A549 (cell line): Measurements from ENCODE around the gene NPM3. TPM values are rescaled to one million over a fixed set of nuclear protein-coding genes. Genes with fewer than 3 reads are reported as not detected.

ENCODE experiments used
- ATAC-seq, 2 experiments: fragments of 200-7000 bp in 1 of 2; fragments of >200 bp in 1 of 2; cut with Nextera tagmentation in 1 of 2; cut with Tn5 transposase in 1 of 2; 3 replicates each; pipeline versions ENCODE4 v1.8.0 to v1.9.1; 2018 to 2020; ENCODE audit warnings: mild to moderate bottlenecking in 1 of 2, moderate library complexity in 1 of 2
- CTCF ChIA-PET: fragments of 300-600 bp; sonication (Branson Sonifier 250); formaldehyde crosslinking; extraction: SDS; loops from one replicate; lab custom pipeline; 2021; ENCODE audit warnings: antibody characterized with exemption, inconsistent platforms; lab: Yijun Ruan, JAX
- POLR2A ChIA-PET: fragments of 350-600 bp; formaldehyde crosslinking; extraction: SDS; loops from one replicate; lab custom pipeline; 2021; ENCODE audit warnings: antibody characterized with exemption, inconsistent platforms; lab: Yijun Ruan, JAX
- DNase-seq, 2 experiments: peaks; one replicate each; pipeline versions ENCODE4 v3.0.0 to v3.0.0-alpha.2; 2011 to 2016; ENCODE audit warnings: low read depth in 1 of 2, low spot score in 1 of 2
- FAIRE-seq: peaks from 2 replicates; lab custom pipeline; 2011; peaks lifted over from hg19 to GRCh38; lab: Jason Lieb, UNC
- H3K27ac ChIP-seq, 2 experiments: fragments of >200 bp; sonication (Bioruptor Twin); formaldehyde crosslinking; 3 replicates each; pipeline ENCODE4 v1.5.1; 2016 to 2017
- H3K4me1 ChIP-seq: fragments of >200 bp; sonication (Bioruptor Twin); formaldehyde crosslinking; 3 replicates; pipeline ENCODE4 v1.6.1; 2016
- H3K4me2 ChIP-seq: fragments of >200 bp; sonication (Bioruptor Twin); formaldehyde crosslinking; 3 replicates; pipeline ENCODE4 v1.6.1; 2016
- H3K4me3 ChIP-seq: fragments of >200 bp; sonication (Bioruptor Twin); formaldehyde crosslinking; 3 replicates; pipeline ENCODE4 v1.5.1; 2016
- H3K9me3 ChIP-seq: fragments of >200 bp; sonication (Bioruptor Twin); formaldehyde crosslinking; 3 replicates; pipeline ENCODE4 v1.6.1; 2016
- BHLHE40 ChIP-seq: IDR thresholded peaks from 2 replicates; pipeline ENCODE4 v1.6.1; 2012; ENCODE audit warnings: low read depth, low read length, inconsistent platforms
- CBX8 ChIP-seq: fragments of 200-600 bp; sonication (generic); IDR thresholded peaks from 2 replicates; pipeline ENCODE4 v1.6.1; 2016
- CEBPB ChIP-seq, 2 experiments: fragments of >200 bp in 1 of 2; sonication (Bioruptor Twin) in 1 of 2; formaldehyde crosslinking in 1 of 2; IDR thresholded peaks; 2 replicates each; pipeline ENCODE4 v1.6.1; 2012 to 2016
- EP300 ChIP-seq, 2 experiments: fragments of >200 bp; sonication (Bioruptor Twin); formaldehyde crosslinking; IDR thresholded peaks; 2 replicates in 1 of 2; 3 replicates in 1 of 2; pipeline ENCODE4 v1.6.1; 2016 to 2017
- FOSL2 ChIP-seq, 2 experiments: fragments of 450-650 bp in 1 of 2; fragments of >200 bp in 1 of 2; sonication (Bioruptor Twin) in 1 of 2; formaldehyde crosslinking; IDR thresholded peaks; 2 replicates each; pipeline versions ENCODE4 v1.5.0 to v1.6.1; 2016 to 2020; ENCODE audit warnings: mild to moderate bottlenecking in 1 of 2, moderate library complexity in 1 of 2
- HOXB13 ChIP-seq: fragments of 250-450 bp; sonication (Bioruptor Pico); IDR thresholded peaks from 2 replicates; pipeline ENCODE4 v1.5.0; 2020; ENCODE audit warnings: low read depth, mild to moderate bottlenecking, moderate library complexity
- JUN ChIP-seq, 2 experiments: fragments of >200 bp; sonication (Bioruptor Twin); formaldehyde crosslinking; IDR thresholded peaks; 2 replicates in 1 of 2; 3 replicates in 1 of 2; pipeline ENCODE4 v1.6.1; 2016 to 2017
- JUNB ChIP-seq: fragments of >200 bp; sonication (Bioruptor Twin); formaldehyde crosslinking; IDR thresholded peaks from 2 replicates; pipeline ENCODE4 v1.6.1; 2016
- KDM1A ChIP-seq: fragments of 200-600 bp; sonication (generic); IDR thresholded peaks from 2 replicates; pipeline ENCODE4 v1.6.1; 2016; ENCODE audit warnings: low read depth, mild to moderate bottlenecking
- KDM5A ChIP-seq: fragments of 200-600 bp; sonication (generic); IDR thresholded peaks from 2 replicates; pipeline ENCODE4 v1.6.1; 2016; ENCODE audit warnings: antibody characterized with exemption, mild to moderate bottlenecking
- MAFK ChIP-seq: fragments of 450-650 bp; IDR thresholded peaks from 2 replicates; pipeline ENCODE4 v1.6.1; 2014; ENCODE audit not compliant: partially characterized antibody
- MAZ ChIP-seq: fragments of 150-350 bp; IDR thresholded peaks from 2 replicates; pipeline ENCODE4 v1.6.1; 2014; ENCODE audit warnings: antibody characterized with exemption, low read depth, low read length, borderline replicate concordance
- MYC ChIP-seq: IDR thresholded peaks from 2 replicates; pipeline ENCODE4 v1.6.1; 2012; ENCODE audit warnings: mild to moderate bottlenecking, inconsistent platforms, low read length, improper control_type of control experiment, borderline replicate concordance
- NFE2L2 ChIP-seq: fragments of 150-350 bp; conservative IDR thresholded peaks from 2 replicates; pipeline ENCODE4 v1.6.1; 2014; ENCODE audit warnings: low read length
- NPAS2 ChIP-seq: fragments of 250-450 bp; sonication (Bioruptor Pico); IDR thresholded peaks from 2 replicates; pipeline ENCODE4 v1.8.0; 2022; ENCODE audit warnings: mild to moderate bottlenecking, moderate library complexity, borderline replicate concordance
- PHF8 ChIP-seq: fragments of 200-600 bp; sonication (generic); IDR thresholded peaks from 2 replicates; pipeline ENCODE4 v1.6.1; 2016; ENCODE audit warnings: low read depth, mild to moderate bottlenecking, antibody characterized with exemption, moderate library complexity, borderline replicate concordance
- RAD21 ChIP-seq, 2 experiments: fragments of >200 bp in 1 of 2; sonication (Bioruptor Twin) in 1 of 2; formaldehyde crosslinking in 1 of 2; IDR thresholded peaks in 1 of 2; conservative IDR thresholded peaks in 1 of 2; 2 replicates in 1 of 2; 3 replicates in 1 of 2; pipeline ENCODE4 v1.6.1; 2012 to 2018; ENCODE audit warnings: inconsistent platforms in 1 of 2
- RCOR1 ChIP-seq: fragments of 150-350 bp; IDR thresholded peaks from 2 replicates; pipeline ENCODE4 v1.6.1; 2014; ENCODE audit warnings: antibody characterized with exemption, low read length, low read depth
- RFX5 ChIP-seq: fragments of 450-650 bp; IDR thresholded peaks from 2 replicates; pipeline ENCODE4 v1.7.1; 2014; ENCODE audit warnings: antibody characterized with exemption, mild to moderate bottlenecking, moderate library complexity
- RNF2 ChIP-seq: fragments of 200-600 bp; sonication (generic); IDR thresholded peaks from 2 replicates; pipeline ENCODE4 v1.6.1; 2016; ENCODE audit warnings: low read depth, mild to moderate bottlenecking, antibody characterized with exemption, moderate library complexity, borderline replicate concordance
- TFCP2L1 ChIP-seq: fragments of 250-450 bp; sonication (Bioruptor Pico); IDR thresholded peaks from 2 replicates; pipeline ENCODE4 v1.5.0; 2021; ENCODE audit warnings: mild to moderate bottlenecking
- TP53 ChIP-seq: fragments of 250-450 bp; sonication (Bioruptor Pico); IDR thresholded peaks from 2 replicates; pipeline ENCODE4 v1.5.0; 2021; ENCODE audit warnings: mild to moderate bottlenecking, moderate library complexity
- WGBS: methylation state at CpG from one replicate; pipeline ENCODE4 v1.1.6; 2017; ENCODE audit errors: missing lambda C conversion rate; 5-methylcytosine and 5-hydroxymethylcytosine counted together
- polyA plus RNA-seq, 4 experiments: library from polyadenylated mRNA; depleted of rRNA in 3 of 4; stranded (reverse); fragments of >200 nt; fragmentation: RNase III in 1 of 4; extraction: RNeasy Plus Mini Kit Qiagen cat#74134 plus additional on column Dnase treatment in 1 of 4; gene quantifications; 2 replicates in 3 of 4; 3 replicates in 1 of 4; pipeline ENCODE4 v1.2.3, GENCODE V29; 2011 to 2017
- TF ChIP-seq, protein P1 (sequence below): IDR thresholded peaks from 2 replicates; pipeline ENCODE4 v1.6.1; 2012; ENCODE audit warnings: low read depth, borderline replicate concordance
- TF ChIP-seq, protein P2 (sequence below): IDR thresholded peaks from 2 replicates; pipeline ENCODE4 v1.6.1; 2012
- TF ChIP-seq, protein P3 (sequence below): fragments of 250-450 bp; sonication (Bioruptor Pico); IDR thresholded peaks from 2 replicates; pipeline ENCODE4 v1.5.0; 2021; ENCODE audit warnings: mild to moderate bottlenecking, moderate library complexity, borderline replicate concordance

NPM3 gene
- polyA plus RNA-seq, 2 of the 4 experiments (the other 2 are of a cell fraction) = 41.5 to 96.3 TPM

DNA sequence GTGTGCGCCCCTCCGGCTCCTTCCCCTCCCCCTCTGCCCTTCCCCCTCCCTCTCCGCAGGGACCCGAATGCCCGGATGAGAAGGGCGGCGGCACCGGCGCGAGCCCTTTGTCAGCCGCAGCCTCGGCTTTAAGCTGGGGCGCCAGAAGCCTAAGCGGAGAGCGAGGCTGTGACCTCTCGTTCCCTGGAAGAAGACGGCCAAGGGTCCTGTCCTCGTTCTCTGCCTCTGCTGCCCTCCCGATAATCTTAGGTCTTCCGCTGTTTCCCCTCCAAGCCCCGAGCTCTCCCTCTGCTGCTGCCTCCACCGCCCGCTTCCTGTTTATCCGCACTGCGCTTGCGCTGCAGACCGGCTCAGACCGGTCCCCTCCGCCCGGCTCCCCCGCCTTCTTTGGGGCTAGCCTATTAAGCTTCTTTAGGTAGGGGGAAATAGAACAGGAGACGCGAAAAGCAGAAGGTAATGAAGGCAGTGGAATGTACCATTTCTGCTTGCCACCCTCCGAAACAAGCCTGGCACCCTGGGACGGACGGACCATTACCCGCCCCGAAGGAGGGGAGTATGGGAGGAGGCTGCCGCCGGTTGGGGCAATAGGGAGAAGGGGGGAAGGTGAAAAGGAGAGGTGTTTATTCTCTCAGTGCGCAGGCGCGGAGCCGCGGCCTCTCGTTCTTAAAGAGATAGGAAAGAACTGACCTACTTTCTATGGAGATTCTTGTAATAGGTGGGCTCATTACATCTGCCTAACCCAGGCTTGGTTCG is 35.0 kb upstream of the NPM3 start, which contains the start of gene OGA (continued):
- no peak; the same call in 1 of the 2 replicates for TF ChIP-seq KDM5A
- no peak for TF ChIP-seq TFCP2L1 (CRISPR knock-in tag)
- TF ChIP-seq PHF8 = peak; percentile 54; the same call in 1 of the 2 replicates
- peak; percentile 91 for TF ChIP-seq BHLHE40
- peak; percentile 86 for TF ChIP-seq MAZ
- TF ChIP-seq EP300 (IDR thresholded peaks at IDR 0.05) = no peak
- TF ChIP-seq, protein P1, sequence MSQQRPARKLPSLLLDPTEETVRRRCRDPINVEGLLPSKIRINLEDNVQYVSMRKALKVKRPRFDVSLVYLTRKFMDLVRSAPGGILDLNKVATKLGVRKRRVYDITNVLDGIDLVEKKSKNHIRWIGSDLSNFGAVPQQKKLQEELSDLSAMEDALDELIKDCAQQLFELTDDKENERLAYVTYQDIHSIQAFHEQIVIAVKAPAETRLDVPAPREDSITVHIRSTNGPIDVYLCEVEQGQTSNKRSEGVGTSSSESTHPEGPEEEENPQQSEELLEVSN = no peak
- no peak for TF ChIP-seq RCOR1

DNA sequence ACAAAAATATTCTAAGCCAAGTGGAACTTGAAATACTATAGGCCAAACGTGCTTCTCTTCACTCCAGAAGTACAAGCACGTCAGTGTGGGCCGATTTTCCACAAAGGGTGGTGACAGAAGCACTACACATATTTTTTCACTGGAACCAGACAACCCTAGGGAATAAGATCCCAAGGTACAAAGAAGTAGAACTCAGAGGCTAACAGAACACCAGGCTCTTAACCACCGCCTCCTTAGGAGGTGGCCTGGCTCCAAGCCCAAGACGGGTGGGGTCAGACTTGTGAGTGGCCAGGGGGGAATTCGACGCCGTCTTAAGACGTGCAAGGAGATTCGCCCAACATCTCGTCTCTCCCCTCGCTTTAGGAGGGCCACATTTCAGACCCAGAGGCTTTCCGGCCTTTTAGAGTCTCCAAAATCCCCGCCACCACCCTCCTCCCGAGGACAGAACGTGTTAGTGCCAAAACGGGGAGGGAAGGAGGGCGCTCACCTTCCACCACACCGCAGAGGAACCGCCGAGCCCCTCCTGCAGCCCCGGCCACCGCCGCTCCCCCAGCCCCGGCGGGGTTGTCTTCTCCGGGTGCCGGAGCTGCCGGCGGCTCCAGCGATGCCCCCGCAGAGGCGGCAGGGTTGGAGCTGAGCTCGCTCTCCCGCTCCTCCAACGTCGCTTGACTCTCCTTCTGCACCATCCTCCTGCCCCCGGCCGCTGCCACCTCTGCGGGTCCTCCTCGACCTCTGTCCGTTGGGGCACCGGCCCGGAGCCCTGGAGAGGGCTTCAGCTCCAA is 34.3 kb upstream of the NPM3 start:
- FAIRE-seq (no peak), ATAC-seq (peak; percentile 63 to 75), DNase-seq (peak; percentile 74 to 91)
- Histone ChIP-seq H3K4me3 (peak overlapping the region; percentile 96), H3K27ac (peak overlapping the region; percentile 95 to 97), H3K4me1 (peaks cover 30% of the 10 kb centered on the region), H3K4me2 (peak overlapping the region; percentile 89), H3K9me3 (no peaks in the 10 kb centered on the region)
- ChIA-PET CTCF (interaction anchor here (0.6 to 5.6 kb wide), 12 partner anchors 8 to 193 kb away, joined by 3 to 47 read pairs (median 4); no protein-coding TSS in a partner anchor), POLR2A (interaction anchor here (0.6 to 2.0 kb wide), 20 partner anchors 10 to 463 kb away, joined by 3 to 24 read pairs (median 4); partner anchors contain the start of genes ARMH3, BTRC, KCNIP2 and NOLC1)
- WGBS = 1% methylated on average over 31 of the region's 44 CpGs
- TF ChIP-seq BHLHE40 (no peak; the same call in 1 of the 2 replicates), FOSL2 (IDR thresholded peaks at IDR 0.05) (no peak), FOSL2 (CRISPR knock-in tag; IDR thresholded peaks at IDR 0.05) (no peak), TP53 (CRISPR knock-in tag) (0 out of 2 replicates have a peak, but pooled peaks have one; percentile 24), RAD21 (conservative IDR thresholded peaks at IDR 0.05 in 1 of 2, IDR thresholded peaks at IDR 0.05 in 1 of 2) (no peak), JUN (IDR thresholded peaks at IDR 0.05) (0 out of 5 replicates have a peak, but pooled peaks of 1 of the 2 experiments have one; percentile 6)

DNA sequence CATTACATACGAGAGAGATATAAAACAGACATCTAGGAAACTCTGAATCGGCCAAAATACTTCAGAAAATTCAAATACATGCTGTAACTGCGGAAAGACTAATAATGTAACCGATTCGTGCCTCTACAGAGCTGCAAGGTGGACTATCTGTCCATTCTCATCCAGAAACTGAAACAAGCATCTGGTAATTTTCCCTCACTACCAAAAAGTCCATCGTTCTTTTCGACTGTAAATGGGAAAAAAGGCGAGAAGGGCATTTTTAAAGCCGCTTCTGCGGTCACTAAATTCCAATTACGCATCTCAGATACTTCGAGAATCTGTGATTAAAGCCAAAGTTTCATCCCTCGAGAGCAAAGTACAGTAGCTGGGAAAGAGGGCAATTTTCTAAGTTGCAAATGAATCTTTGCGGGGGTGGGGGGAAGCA is 33.7 kb upstream of the NPM3 start:
- ChIA-PET CTCF (interaction anchor here (1.0 kb wide), 2 partner anchors 11 to 193 kb away, joined by 3 to 5 read pairs; no protein-coding TSS in a partner anchor), POLR2A (interaction anchor here (2.0 kb wide), 1 partner anchor 34 kb away, joined by 24 read pairs; the partner anchor contains the start of gene NPM3)
- Histone ChIP-seq H3K9me3 (no peaks in the 10 kb centered on the region), H3K4me1 (peaks cover 30% of the 10 kb centered on the region), H3K4me3 (peak overlapping the region; percentile 96), H3K27ac (peak overlapping the region; percentile 95 to 97), H3K4me2 (peak overlapping the region; percentile 89)
- FAIRE-seq = no peak
- no peak for ATAC-seq
- DNase-seq = no peak
- TF ChIP-seq KDM1A (no peak), RFX5 (no peak), HOXB13 (CRISPR knock-in tag) (no peak), JUNB (no peak), FOSL2 (IDR thresholded peaks at IDR 0.05) (no peak), FOSL2 (CRISPR knock-in tag; IDR thresholded peaks at IDR 0.05) (no peak), NPAS2 (CRISPR knock-in tag) (no peak), MAFK (no peak), MYC (no peak), RNF2 (no peak), JUN (IDR thresholded peaks at IDR 0.05) (no peak), CEBPB (IDR thresholded peaks at IDR 0.05) (no peak), NFE2L2 (no peak), CBX8 (no peak)
- TF ChIP-seq, protein P2, sequence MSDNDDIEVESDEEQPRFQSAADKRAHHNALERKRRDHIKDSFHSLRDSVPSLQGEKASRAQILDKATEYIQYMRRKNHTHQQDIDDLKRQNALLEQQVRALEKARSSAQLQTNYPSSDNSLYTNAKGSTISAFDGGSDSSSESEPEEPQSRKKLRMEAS = no peak
- TF ChIP-seq, protein P3, sequence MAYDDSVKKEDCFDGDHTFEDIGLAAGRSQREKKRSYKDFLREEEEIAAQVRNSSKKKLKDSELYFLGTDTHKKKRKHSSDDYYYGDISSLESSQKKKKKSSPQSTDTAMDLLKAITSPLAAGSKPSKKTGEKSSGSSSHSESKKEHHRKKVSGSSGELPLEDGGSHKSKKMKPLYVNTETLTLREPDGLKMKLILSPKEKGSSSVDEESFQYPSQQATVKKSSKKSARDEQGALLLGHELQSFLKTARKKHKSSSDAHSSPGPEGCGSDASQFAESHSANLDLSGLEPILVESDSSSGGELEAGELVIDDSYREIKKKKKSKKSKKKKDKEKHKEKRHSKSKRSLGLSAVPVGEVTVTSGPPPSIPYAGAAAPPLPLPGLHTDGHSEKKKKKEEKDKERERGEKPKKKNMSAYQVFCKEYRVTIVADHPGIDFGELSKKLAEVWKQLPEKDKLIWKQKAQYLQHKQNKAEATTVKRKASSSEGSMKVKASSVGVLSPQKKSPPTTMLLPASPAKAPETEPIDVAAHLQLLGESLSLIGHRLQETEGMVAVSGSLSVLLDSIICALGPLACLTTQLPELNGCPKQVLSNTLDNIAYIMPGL = no peak
- 2% methylated on average over 14 of the region's 14 CpGs for WGBS
